GM19372 (cell line): ENCODE data around the gene SORCS3.

Experiments
- ATAC-seq: cut with Tn5 transposase; IDR thresholded peaks from one replicate; pipeline ENCODE4 v1.9.1; 2021; ENCODE audit warnings: mild to moderate bottlenecking, low read depth, moderate library complexity; ENCODE audit not compliant: unreplicated experiment

SORCS3 gene

GRCh38 chr10:104903433-104903832 lies 262.3 kb downstream of the SORCS3 start:
- no peak for ATAC-seq

GRCh38 chr10:104904753-104905323 lies 263.7 kb downstream of the SORCS3 start:
- no peak for ATAC-seq

- ATAC-seq = no peak
Observed at GRCh38 chr10:104906112-104906511, 265.0 kb downstream of the SORCS3 start.

- no peak for ATAC-seq
Observed at GRCh38 chr10:104907521-104907920, 266.4 kb downstream of the SORCS3 start.

GRCh38 chr10:104908581-104908980 lies 267.5 kb downstream of the SORCS3 start:
- ATAC-seq = no peak

GRCh38 chr10:104910712-104911111 lies 269.6 kb downstream of the SORCS3 start:
- ATAC-seq = no peak

GRCh38 chr10:104913390-104913789 lies 272.3 kb downstream of the SORCS3 start:
- ATAC-seq = no peak

- ATAC-seq = no peak
Observed at GRCh38 chr10:104920476-104920875, 279.4 kb downstream of the SORCS3 start.

GRCh38 chr10:104921763-104922162 lies 280.7 kb downstream of the SORCS3 start:
- no peak for ATAC-seq

GRCh38 chr10:104922810-104923209 lies 281.7 kb downstream of the SORCS3 start:
- ATAC-seq = no peak

GRCh38 chr10:104923501-104923900 lies 282.4 kb downstream of the SORCS3 start:
- no peak for ATAC-seq

- ATAC-seq = no peak
Observed at GRCh38 chr10:104924101-104924795, 283.2 kb downstream of the SORCS3 start.

- ATAC-seq = no peak
Observed at GRCh38 chr10:104925232-104925851, 284.3 kb downstream of the SORCS3 start.

- ATAC-seq = no peak
Observed at GRCh38 chr10:104928734-104929133, 287.6 kb downstream of the SORCS3 start.

- no peak for ATAC-seq
Observed at GRCh38 chr10:104931612-104932134, 290.6 kb downstream of the SORCS3 start.

GRCh38 chr10:104935656-104936055 lies 294.6 kb downstream of the SORCS3 start:
- no peak for ATAC-seq

GRCh38 chr10:104937567-104937966 lies 296.5 kb downstream of the SORCS3 start:
- ATAC-seq = no peak

GRCh38 chr10:104938031-104938430 lies 296.9 kb downstream of the SORCS3 start:
- no peak for ATAC-seq

GRCh38 chr10:104941662-104942061 lies 300.6 kb downstream of the SORCS3 start:
- ATAC-seq = no peak

GRCh38 chr10:104947314-104947713 lies 306.2 kb downstream of the SORCS3 start:
- ATAC-seq = no peak

GRCh38 chr10:104957178-104957841 lies 316.2 kb downstream of the SORCS3 start:
- no peak for ATAC-seq
